Fibroblast of peridontal ligament (primary cell): Measurements from ENCODE around the gene FER.
A peak's percentile ranks its signal among the peaks of the same experiment; 100 is the strongest.
"Not testable (repeated sequence)": the region's sequence is repeated elsewhere in the genome, so short reads cannot be mapped to it uniquely, and the experiment has no call there.

Experiments
- DNase-seq: peaks from one replicate; pipeline ENCODE4 v3.0.0-alpha.2; 2010; ENCODE audit errors: extremely low read depth

Gene FER

DNA sequence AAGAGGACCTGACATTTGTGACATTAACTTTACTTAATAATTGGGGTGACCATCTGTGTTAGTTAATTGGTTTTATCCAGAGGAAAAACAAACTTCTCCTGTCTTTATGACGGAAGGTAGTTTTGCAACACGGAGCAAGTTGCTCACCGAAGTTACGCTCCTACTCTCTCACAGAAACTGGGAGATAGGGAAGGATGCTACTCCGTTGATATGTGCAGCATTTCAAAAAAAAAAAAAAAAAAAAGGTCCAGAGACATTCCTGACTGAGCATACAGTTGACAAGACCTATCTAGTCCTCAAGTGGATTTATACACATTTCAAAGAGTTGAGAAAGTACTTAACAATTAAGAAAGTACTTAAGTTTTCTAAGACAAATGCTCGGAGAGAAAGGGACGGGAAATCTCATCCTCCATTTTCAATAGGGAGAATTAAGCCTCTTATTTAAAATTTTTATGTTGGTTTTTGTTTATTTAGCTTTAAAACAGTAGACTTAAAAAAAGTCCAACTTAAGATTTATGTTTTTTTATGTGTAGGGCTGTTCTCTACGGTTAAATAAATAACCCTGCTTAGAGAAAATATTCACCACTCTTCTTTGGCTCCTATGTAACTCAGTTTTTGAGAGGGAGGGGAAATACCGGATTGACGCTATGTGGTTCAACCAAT is 455 bp upstream of the FER start:
- no peak for DNase-seq

DNA sequence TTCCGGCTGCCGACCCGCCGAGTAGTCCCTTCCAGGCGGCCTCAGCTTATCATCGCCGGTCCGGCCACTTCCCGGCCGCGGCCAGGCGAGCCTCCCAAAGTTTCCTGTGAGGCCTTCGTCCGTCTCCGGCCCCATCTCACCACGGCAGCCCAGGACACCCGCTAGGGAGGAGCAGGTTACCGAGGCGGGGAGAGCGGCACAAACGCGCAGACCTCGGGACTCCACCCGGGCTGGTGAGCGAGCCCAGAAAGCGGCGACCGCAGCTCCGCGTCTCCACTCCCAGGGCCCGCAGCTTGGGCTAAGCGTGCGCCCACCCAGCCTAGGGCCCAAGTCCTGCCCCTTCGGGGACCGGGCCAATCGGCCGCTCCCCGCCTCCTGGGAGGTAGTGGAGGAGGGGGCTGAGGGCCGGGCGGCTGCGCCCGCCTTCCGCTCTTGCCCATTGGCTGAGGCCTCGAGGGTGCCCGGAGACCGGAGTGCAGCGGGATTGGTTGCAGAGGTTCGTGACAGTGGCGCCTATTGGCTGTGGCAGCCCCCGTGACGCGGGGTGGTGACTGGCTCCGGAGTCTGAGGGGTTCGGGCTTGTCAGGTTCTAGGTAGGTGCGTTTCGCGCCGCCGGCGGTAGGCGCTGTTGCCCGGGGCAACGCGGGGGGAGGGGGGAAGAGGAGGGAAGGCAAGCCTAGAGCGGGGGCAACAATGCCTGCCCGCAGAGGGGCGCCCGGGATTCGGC is 867 bp downstream of the FER start:
- DNase-seq: peak; percentile 97

DNA sequence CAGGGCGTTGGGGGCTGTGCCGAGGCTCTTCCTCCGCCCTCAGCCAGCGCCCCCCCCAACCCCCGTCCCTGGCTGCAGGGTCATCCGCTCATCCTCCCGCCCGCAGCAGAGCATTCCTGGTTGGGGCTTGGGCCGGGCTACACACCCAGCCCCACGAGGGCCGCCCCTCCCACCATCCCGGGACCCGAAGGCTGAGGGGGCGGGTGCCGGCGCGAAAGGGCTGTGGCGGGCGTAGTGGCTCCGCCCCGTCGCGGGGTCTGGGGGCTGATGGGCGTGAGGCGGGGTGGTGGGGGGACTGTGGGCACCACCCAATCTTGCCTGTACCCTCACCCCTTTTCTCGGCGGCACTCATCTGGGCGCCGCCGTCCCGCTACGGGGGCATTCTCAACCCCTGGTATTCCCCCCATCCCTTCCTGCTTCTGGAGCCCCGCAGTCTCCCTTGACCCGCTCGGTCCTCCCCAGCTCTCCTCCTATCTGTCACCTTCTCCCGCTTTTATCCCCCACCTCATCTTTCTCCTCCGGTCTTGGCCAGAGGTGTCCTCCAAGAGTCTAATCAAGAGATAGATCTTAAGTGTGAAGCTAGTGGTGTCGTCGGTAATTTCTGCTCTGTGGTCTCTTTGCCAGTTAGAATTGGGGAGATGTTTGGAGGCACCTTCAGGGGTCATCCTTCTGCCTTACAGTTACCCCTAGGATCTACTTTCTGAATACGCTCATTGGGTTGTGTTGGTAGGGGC is 1.6 kb downstream of the FER start:
- DNase-seq: peak; percentile 18

DNA sequence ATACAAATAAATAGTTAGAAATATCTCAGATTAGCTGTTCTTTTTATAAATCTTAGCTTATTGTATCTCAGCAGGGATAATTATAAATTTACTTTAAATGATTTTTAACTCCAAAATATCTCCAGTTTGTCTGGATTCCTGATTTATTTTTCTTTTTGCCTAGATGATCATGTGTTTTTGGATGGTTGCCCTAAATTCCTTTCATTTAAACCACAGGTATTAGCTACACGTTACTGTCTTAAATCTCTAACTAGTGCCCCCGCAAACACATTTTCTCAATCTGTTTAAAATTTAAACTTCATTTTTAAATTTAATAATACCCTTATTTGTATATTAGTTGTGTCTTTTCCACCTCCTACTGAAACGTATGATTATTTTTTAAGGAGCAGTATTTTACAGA is 5.6 kb downstream of the FER start:
- DNase-seq: peak; percentile 34

DNA sequence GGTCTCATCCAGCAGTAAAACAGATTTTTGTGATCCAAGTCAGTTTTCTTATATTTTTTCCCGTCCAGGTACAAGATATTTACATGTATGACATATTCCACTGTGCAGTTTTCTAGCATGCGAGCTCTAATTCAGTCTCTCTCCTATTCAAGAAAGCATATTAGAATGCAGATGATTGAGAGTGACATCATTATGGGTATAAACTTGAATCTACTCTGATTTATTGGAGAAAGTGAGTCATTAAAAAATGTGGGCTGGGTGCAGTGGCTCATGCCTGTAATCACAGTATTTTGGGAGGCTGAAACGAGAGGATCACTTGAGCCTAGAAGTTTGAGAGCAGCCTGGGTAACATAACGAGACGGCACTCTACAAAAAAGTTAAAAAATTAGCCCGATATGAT is 6.2 kb downstream of the FER start:
- peak; percentile 66 for DNase-seq

DNA sequence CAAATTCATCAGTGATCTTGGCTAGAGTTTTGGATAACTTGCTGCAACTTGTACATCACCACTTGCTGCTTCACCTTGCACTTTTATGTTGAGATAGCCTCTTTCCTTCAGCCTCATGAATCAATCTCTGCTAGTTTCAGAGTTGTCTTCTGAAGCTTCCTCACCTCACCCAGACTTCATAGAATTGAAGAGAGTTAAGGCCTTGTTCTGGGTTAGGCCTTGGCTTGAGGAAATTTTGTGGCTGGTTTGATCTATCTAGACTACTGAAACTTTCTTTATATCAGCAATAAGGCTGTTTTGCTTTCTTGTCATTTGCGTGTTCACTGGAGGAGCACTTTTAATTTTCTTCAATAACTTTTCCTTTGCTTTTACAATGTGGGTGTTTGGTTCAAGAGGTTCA is 12.8 kb downstream of the FER start:
- DNase-seq: no peak

DNA sequence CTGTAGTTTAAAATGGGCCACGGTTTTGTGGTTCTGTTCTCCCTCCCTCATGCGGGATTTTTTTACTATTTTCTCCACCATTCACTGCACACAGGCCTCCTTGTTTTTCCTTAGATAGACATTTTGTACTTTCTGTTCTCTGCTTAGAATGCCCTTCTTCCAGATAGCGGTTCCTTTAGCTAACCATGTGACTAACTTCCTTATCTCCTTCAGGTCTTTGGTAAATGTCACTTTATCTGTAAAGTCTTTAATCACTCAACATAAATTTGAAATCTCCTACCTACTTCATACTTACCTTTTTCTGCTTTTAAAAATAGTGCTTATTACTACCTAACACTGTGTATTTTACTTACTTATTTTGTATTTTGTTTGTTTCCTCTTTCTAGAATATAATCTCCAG is 15.0 kb downstream of the FER start:
- no peak for DNase-seq

DNA sequence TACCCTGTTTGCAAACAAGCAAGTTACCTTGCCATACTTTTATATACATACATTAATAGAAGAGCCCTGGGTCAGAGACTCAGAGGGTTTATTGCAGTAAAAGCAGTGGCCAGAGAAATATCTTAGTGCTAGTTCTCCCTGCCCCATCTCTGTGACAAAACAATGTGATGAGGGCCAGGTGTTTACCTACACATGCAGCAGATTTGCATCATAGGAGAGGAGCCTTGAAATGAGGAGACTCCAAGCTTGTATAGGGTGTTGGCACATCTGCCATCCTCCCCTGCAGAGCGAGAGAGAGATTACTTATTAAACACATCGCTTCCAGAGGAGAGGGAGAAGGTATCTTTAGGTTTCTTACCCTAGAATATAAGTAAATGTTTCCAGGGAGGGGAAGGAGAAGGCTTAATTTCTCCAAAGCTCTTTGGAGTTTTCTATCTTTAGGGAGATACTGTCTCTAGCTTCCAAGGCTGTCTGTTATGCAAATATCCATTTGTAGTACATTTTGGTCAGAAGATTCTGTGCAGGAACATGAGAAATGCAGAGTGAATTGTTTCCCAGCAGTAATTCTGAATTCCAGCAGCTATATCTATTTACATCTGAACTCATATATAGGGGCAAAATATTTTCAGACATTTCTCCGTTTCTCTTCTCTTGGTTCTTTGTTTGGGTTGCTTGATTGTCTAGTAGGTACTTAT is 15.7 kb downstream of the FER start:
- no peak for DNase-seq

DNA sequence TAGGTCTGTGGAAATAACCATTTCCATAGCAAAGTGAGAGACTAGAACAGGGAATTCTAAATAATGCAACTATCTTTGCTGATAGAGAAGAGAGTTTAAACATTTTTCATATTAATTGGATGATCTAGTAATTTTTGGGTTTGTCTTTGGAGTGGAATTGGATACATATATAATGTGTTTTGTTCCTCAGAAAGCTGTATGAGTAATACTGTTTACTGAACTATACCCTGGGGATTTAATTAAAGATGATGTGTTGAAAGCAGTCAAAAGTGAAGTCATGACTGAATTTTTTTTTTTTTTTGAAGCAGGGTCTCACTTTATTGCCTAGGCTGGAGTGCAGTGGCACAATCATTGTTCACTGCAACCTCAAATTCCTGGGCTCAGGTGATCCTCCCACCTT is 17.9 kb downstream of the FER start:
- DNase-seq: peak; percentile 41

DNA sequence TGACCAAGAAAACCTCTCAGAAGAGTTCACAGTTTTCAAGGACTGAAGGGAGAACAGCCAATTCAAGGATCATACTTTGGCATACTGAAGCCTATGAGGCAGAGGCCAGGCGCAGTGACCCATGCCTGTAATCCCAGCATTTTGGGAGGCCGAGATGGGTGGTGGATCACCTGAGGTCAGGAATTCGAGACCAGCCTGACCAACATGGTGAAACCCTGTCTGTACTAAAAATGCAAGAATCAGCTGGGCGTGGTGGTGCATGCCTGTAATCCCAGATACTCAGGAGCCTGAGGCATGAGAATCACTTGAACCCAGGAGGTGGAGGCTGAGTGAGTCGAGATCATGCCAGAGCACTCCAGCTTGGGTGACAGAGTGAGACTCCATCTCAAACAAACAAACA is 19.2 kb downstream of the FER start:
- not testable (repeated sequence) for DNase-seq

DNA sequence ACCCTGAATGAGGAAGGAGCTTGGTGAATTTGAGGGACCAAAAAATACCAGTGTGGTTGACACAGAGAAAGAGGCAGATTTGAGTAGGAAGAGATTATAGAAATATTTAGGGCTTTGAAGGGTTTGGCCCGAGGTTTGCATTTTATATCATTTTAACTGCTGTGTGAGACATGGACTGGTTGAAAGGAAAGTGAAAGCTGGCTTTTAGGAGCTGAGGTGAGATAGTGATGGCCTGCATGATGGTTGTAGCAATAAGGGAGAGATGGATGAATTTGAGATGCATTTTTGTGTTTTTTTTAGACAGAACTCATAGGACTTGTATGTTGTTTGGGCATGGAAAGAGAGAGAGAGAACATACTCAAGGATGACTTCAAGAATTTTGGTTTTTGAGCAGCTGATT is 21.7 kb downstream of the FER start:
- DNase-seq: peak; percentile 34

DNA sequence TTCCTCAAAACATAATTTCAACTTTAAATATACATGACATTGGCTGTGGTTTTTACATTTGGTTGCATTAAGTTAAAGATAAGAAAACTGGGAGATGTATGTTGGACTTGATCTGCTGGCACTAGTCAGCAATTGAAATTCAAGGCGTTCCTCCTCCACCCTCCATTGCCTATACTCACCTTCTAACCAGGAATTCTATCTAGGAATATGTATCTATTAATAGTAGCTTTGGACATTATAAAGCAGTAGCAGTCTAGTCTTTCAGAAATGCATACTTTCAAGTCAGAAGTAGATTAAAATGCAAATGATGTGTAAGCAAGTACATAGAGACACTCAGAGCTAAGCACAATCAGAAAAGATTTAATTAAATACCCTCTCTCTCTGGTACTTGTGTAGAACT is 24.9 kb downstream of the FER start:
- DNase-seq: no peak

DNA sequence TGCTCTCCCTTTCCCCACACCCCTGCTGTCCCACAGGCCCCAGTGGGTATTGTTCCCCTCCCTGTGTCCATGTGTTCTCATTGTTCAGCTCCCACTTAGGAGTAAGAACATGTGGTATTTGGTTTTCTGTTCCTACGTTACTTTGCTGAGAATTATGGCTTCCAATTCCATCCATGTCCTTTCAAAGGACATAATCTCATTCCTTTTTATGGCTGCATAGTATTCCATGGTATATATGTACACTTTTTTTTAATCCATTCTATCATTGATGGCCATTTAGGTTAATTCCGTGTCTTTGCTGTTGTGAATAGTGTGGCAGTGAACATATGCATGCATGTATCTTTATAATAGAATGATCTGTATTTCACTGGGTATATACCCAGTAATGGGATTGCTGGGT is 25.6 kb downstream of the FER start:
- no peak for DNase-seq

DNA sequence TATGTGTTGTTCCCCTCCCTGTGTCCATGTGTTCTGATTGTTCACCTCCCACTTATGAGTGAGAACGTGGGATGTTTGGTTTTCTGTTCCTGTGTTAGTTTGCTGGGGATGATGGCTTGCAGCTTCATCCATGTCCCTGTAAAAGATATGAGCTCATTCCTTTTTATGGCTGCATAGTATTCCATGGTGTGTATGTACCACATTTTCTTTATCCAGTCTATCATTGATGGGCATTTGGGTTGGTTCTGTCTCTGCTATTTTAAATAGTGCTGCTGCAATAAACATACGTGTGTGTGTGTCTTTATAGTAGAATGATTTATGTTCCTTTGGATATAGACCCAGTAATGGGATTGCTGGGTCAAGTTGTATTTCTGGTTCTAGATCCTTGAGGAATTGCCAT is 26.4 kb downstream of the FER start:
- not testable (repeated sequence) for DNase-seq

DNA sequence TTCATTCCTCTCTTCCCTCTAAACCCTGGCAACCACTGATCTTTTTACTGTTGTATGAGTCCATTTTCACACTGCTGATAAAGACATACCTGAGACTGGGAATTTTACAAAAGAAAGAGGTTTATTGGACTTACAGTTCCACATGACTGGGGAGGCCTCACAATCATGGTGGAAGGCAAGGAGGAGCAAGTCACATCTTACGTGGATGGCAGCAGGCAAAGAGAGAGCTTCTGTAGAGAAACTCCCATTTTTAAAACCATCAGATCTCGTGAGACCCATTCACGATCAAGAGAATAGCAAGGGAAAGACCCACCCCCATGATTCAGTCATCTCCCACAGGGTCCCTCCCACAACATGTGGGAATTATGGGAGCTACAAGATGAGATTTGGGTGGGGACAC is 29.9 kb downstream of the FER start:
- not testable (repeated sequence) for DNase-seq

DNA sequence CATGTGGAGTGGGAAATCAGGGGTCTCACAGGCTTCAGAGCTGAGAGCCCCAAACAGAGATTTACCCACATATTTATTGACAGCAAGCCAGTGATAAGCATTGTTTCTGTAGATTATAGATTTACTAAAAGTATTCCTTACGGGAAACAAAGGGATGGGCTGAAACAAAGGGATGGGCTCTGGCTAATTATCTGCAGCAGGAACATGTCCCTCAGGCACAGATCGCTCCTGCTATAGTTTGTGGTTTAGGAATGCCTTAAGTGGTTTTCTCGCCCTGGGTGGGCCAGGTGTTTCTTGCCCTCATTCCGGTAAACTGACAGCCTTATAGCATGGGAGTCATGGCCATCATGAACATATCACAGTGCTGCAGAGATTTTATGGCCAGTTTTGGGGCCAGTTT is 36.9 kb downstream of the FER start:
- DNase-seq: not testable (repeated sequence)

DNA sequence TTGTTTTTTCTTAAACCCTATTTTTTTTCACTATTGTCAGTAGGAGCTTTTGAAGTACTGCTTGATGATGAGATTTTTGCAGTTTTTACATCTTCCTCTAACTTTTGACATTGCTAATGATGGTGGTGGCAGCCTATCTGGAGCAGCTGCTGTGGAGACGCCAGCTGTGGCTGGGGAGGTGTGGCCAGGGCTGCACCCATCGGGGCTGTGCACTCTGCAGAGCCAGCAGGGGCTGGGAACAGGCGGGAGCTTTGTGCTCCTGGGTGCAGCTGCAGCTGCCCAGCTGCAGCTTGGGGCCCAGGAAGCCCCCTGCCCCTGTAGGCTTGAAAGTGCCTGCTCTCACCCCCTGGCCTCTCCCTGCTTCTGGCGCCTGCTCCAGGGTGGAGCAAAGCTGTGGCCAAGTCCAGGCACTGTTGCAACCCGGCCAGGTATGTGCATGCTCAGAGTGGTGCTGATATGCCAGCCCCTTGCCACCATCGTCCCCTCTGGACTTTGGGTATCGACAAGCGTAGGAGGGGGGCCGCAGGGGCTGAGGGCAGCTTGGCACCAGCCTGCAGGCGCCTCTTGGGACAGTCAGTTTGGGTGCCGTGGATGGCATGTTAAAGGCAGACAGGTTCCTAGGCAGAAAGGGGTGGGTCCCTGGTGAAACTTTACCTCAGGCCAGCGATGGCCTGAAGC is 39.2 kb downstream of the FER start:
- no peak for DNase-seq

DNA sequence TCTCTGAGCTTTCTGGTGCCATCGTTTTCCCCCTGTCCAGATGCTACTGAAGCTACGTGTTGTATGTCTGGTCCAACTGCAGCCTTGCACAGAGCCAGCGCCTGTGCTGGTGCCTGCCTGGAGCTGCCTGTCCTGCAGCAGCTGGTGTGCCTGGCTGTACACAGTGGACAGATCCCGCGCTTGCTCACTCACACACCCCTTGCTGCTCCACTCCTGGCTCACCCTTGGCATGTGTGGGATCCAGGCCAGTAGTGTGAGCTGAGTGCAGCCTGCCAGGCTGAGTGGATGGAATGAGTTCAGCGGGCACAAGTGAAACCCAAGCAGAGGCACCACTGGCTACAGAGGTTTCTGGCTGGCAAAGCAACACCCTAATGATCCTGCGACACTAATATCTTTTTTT is 40.4 kb downstream of the FER start:
- no peak for DNase-seq

DNA sequence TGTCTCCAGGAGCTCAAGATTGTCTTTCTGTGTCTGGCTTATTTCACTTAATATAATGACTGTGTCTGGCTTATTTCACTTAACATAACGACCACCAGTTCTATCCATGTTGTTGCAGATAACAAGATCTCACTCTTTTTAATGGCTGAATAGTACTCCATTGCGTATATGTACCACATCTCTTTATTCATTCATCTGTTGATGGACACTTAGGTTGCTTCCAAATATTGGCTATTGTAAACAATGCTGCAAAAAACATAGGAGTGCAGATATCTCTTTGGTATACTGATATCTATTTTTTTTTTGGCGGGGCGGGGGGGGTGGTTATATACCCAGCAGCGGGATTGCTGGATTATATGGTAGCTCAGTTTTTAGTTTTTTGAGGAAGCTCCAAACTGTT is 45.5 kb downstream of the FER start:
- no peak for DNase-seq

DNA sequence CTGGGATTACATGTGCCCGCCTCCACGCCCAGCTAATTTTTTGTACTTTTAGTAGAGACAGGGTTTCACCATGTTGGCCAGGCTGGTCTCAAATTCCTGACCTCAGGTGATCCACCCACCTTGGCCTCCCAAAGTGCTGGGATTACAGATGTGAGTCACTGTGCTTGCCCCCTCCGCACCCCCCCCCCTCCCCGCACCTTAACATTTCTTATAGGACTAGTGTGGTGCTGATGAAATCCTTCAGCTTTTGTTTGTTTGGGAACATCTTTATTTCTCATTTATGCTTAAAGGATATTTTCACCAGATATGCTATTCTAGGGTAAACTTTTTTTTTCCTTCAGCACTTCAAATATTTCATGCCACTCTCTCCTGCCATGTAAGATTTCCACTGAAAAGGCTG is 46.7 kb downstream of the FER start:
- DNase-seq: not testable (repeated sequence)

DNA sequence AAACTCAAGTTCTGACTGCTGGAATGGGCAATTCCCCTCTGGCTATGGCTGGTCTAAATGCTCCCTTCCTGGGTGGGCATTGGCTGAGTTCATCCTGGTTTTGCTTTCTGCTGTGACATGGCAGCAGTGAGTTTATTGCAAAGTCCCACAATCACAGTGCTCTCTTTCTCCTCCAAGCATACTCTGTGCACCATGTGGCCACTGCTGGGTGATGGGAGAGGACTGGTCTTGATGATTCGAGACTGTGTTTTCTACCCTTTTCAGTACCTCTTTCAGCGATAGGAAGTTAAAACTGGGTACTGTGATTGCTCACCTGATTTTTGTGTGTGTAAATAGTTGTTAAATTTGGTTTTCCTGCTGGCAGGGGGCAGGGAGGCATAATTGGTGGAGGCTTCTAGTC is 49.7 kb downstream of the FER start:
- no peak for DNase-seq

DNA sequence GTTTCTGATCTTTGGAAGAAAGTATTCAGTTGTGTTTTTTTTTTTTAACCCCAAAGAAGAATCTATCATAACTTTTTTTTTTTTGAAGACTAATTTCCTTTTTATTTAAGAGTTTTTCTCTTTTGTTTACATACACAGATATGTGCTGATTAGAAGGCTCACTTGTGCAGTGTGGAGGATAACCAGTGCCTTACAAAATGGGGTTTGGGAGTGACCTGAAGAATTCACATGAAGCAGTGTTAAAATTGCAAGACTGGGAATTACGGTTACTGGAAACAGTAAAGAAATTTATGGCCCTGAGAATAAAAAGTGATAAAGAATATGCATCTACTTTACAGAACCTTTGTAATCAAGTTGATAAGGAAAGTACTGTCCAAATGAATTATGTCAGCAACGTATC is 50.3 kb downstream of the FER start:
- no peak for DNase-seq
